ENCODE results near the gene PTPRD.

DNA sequence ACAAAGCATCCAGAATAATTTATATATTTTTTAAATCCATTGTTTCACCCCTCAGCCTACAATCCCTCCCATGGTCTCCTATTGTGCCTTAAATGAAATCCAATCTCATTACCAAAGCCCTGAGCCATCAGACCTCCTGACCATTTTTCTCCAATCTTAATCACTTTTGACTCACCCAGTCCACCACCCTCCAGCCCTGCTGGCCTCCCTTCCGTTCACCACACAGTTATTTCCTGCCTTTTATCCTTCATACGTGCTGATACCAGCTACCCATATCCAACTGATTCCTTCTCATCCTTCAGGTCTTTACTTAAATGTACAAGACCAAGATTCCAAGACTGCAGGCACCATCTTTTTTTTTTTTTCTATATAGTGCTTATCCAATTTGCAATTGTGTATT lies 1786.5 kb downstream of the PTPRD start:
- TF ChIP-seq, protein P1, sequence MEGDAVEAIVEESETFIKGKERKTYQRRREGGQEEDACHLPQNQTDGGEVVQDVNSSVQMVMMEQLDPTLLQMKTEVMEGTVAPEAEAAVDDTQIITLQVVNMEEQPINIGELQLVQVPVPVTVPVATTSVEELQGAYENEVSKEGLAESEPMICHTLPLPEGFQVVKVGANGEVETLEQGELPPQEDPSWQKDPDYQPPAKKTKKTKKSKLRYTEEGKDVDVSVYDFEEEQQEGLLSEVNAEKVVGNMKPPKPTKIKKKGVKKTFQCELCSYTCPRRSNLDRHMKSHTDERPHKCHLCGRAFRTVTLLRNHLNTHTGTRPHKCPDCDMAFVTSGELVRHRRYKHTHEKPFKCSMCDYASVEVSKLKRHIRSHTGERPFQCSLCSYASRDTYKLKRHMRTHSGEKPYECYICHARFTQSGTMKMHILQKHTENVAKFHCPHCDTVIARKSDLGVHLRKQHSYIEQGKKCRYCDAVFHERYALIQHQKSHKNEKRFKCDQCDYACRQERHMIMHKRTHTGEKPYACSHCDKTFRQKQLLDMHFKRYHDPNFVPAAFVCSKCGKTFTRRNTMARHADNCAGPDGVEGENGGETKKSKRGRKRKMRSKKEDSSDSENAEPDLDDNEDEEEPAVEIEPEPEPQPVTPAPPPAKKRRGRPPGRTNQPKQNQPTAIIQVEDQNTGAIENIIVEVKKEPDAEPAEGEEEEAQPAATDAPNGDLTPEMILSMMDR (IDR thresholded peaks at IDR 0.05) = no peak
- TF ChIP-seq EZH2 (IDR thresholded peaks at IDR 0.05; ENCODE audit: borderline replicate concordance, insufficient read depth, low read depth, low read length, poor library complexity, severe bottlenecking) = no peak

Measured in B cell (primary cell).